NCI-H2107 treated with DMSO at 0.1 percent for 48 hours (cell line): ENCODE data around the gene LGALS9.
A peak's percentile ranks its signal among the peaks of the same experiment; 100 is the strongest.
"Not testable (repeated sequence)": the region's sequence is repeated elsewhere in the genome, so short reads cannot be mapped to it uniquely, and the experiment has no call there.

Experiments
- DNase-seq: peaks from one replicate; lab custom pipeline; 2025; ENCODE audit not compliant: unreplicated experiment; lab: John Stamatoyannopoulos, UW

Gene LGALS9

GRCh38 chr17:27651411-27652345, 20.7 kb downstream of the LGALS9 start:
- DNase-seq: no peak

GRCh38 chr17:27653449-27653971, 22.5 kb downstream of the LGALS9 start:
- DNase-seq: not testable (repeated sequence)

GRCh38 chr17:27654136-27654535, 23.1 kb downstream of the LGALS9 start:
- no peak for DNase-seq

- DNase-seq: peak; percentile 1
These were observed 23.9 kb downstream of the LGALS9 start for GRCh38 chr17:27654654-27655524.

GRCh38 chr17:27655525-27656111, 24.6 kb downstream of the LGALS9 start:
- DNase-seq: not testable (repeated sequence)

GRCh38 chr17:27656620-27657019, 25.6 kb downstream of the LGALS9 start:
- not testable (repeated sequence) for DNase-seq

- DNase-seq: no peak
These were observed 26.6 kb downstream of the LGALS9 start for GRCh38 chr17:27657620-27658019.

GRCh38 chr17:27659683-27660082, 28.7 kb downstream of the LGALS9 start:
- DNase-seq: no peak

- DNase-seq: no peak
These were observed 29.4 kb downstream of the LGALS9 start for GRCh38 chr17:27660436-27660835.

GRCh38 chr17:27663936-27664605, 33.1 kb downstream of the LGALS9 start:
- no peak for DNase-seq

GRCh38 chr17:27664606-27664965, 33.6 kb downstream of the LGALS9 start:
- DNase-seq: no peak

- DNase-seq: no peak
These were observed 34.6 kb downstream of the LGALS9 start for GRCh38 chr17:27665549-27665948.

- not testable (repeated sequence) for DNase-seq
These were observed 35.3 kb downstream of the LGALS9 start for GRCh38 chr17:27666270-27666669.

GRCh38 chr17:27666831-27667560, 36.0 kb downstream of the LGALS9 start:
- no peak for DNase-seq

- no peak for DNase-seq
These were observed 36.9 kb downstream of the LGALS9 start for GRCh38 chr17:27667656-27668487.

GRCh38 chr17:27668488-27668823, 37.5 kb downstream of the LGALS9 start:
- no peak for DNase-seq

GRCh38 chr17:27669136-27669535, 38.1 kb downstream of the LGALS9 start:
- DNase-seq: no peak

- DNase-seq: no peak
These were observed 38.9 kb downstream of the LGALS9 start for GRCh38 chr17:27669850-27670249.
